OCI-LY7 (cell line): ENCODE measurements around the gene ZDHHC8.

Experiments used
- CTCF ChIP-seq: fragments of 200-600 bp; sonication (generic); conservative IDR thresholded peaks from 2 replicates; pipeline ENCODE4 v1.5.1; 2014; ENCODE audit warnings: mild to moderate bottlenecking, antibody characterized with exemption, low read length, moderate library complexity, mixed read lengths
- EZH2phosphoT487 ChIP-seq: fragments of 200-600 bp; sonication (generic); IDR thresholded peaks from 2 replicates; pipeline ENCODE4 v1.6.1; 2018; ENCODE audit warnings: low read depth, borderline replicate concordance, mild to moderate bottlenecking, mixed run types, antibody characterized with exemption, low read length, moderate library complexity, mixed read lengths

- TF ChIP-seq CTCF (no peak), EZH2phosphoT487 (no peak)
Measured at GRCh38 chr22:20150381-20151275, 19.0 kb downstream of the ZDHHC8 start, which contains the start of gene CCDC188.
